Upper lobe of right lung (tissue), 1 donor: ENCODE results near the gene STX4. TPM values are rescaled to one million over a fixed set of nuclear protein-coding genes. Genes with fewer than 3 reads are reported as not detected.

Experiments used
- ATAC-seq: fragments of 200-7000 bp; cut with Tn5 transposase; one replicate; pipeline ENCODE4 v1.9.1; 2020; ENCODE audit warnings: mild to moderate bottlenecking, moderate library complexity
- DNase-seq: peaks from one replicate; pipeline ENCODE4 v3.0.0-alpha.2; 2020
- H3K27ac ChIP-seq: fragments of 200-600 bp; one replicate; pipeline ENCODE4 v1.8.0; 2022
- H3K27me3 ChIP-seq: fragments of 200-600 bp; one replicate; pipeline ENCODE4 v1.8.0; 2022; ENCODE audit warnings: mild to moderate bottlenecking
- H3K36me3 ChIP-seq: fragments of 200-600 bp; one replicate; pipeline ENCODE4 v1.8.0; 2022
- H3K4me1 ChIP-seq: fragments of 200-600 bp; one replicate; pipeline ENCODE4 v1.8.0; 2022
- H3K4me3 ChIP-seq: fragments of 200-600 bp; one replicate; pipeline ENCODE4 v1.8.0; 2022; ENCODE audit warnings: mild to moderate bottlenecking
- H3K9me3 ChIP-seq: fragments of 200-600 bp; one replicate; pipeline ENCODE4 v1.8.0; 2022
- CTCF ChIP-seq: fragments of 200-600 bp; IDR thresholded peaks from one replicate; pipeline ENCODE4 v1.8.0; 2022; ENCODE audit warnings: antibody characterized with exemption
- intact Hi-C: fragments of 100-400 bp; cut with DNase I; formaldehyde crosslinking; loops from one replicate; pipeline ENCODE4 v1.11.0; 2022
- total RNA-seq: library from RNA; stranded (reverse); fragmentation: NEBNext Ultra II Directional; extraction: Animal tissue kit (Norgen Biotek cat#: 25700); gene quantifications from one replicate; pipeline ENCODE4 v1.2.1, GENCODE V29; 2021
- donor health status: DM: no; HTN: yes; CAD: no; lungs with severe emphysema.

The STX4 gene
- total RNA-seq, 1 donor from 2014 or later: 91.7 TPM

GRCh38 chr16:31085873-31086628 is 52.7 kb downstream of the STX4 start:
- no peak for DNase-seq
- TF ChIP-seq CTCF: no peak

GRCh38 chr16:31086629-31086906 is 53.2 kb downstream of the STX4 start:
- intact Hi-C loops: no loop called here
- Histone ChIP-seq H3K4me1 (no peaks in the 10 kb centered on the region), H3K4me3 (no peak overlapping the region), H3K9me3 (no peaks in the 10 kb centered on the region), H3K27ac (no peak overlapping the region), H3K36me3 (peaks cover 32% of the 10 kb centered on the region), H3K27me3 (no peaks in the 10 kb centered on the region)
- DNase-seq (no peak), ATAC-seq (no peak)
- TF ChIP-seq CTCF: no peak

More at GRCh38 chr16:31085873-31086628, 52.7 kb downstream of the STX4 start:
- H3K4me3 ChIP-seq: no peak overlapping the region
- no peaks in the 10 kb centered on the region for H3K27me3 ChIP-seq
- H3K4me1 ChIP-seq: no peaks in the 10 kb centered on the region
- intact Hi-C loops: no loop called here
- H3K27ac ChIP-seq: no peak overlapping the region
- H3K9me3 ChIP-seq: no peaks in the 10 kb centered on the region
- H3K36me3 ChIP-seq: peaks cover 32% of the 10 kb centered on the region
- ATAC-seq: no peak

GRCh38 chr16:31087481-31087880 is 54.1 kb downstream of the STX4 start:
- intact Hi-C loops: no loop called here
- DNase-seq: no peak
- Histone ChIP-seq H3K4me1 (no peaks in the 10 kb centered on the region), H3K36me3 (peaks cover 28% of the 10 kb centered on the region), H3K4me3 (no peak overlapping the region), H3K27me3 (no peaks in the 10 kb centered on the region), H3K9me3 (no peaks in the 10 kb centered on the region), H3K27ac (no peak overlapping the region)
- no peak for TF ChIP-seq CTCF
- no peak for ATAC-seq

GRCh38 chr16:31087971-31088370 is 54.6 kb downstream of the STX4 start:
- H3K36me3 ChIP-seq: peaks cover 23% of the 10 kb centered on the region

GRCh38 chr16:31088459-31089183 is 55.3 kb downstream of the STX4 start, which contains the start of gene PRSS53:
Gene PRSS53 (minus strand): TSS chr16:31088943. CDS start chr16:31088809, 134 bp downstream.
- Histone ChIP-seq H3K9me3 (no peaks in the 10 kb centered on the region), H3K4me3 (no peak within 1 kb of the TSS), H3K27ac (no peak within 1 kb of the TSS), H3K4me1 (peaks cover 5% of the 10 kb centered on the region), H3K27me3 (no peaks in the 10 kb centered on the region), H3K36me3 (peaks cover 16% of the 10 kb centered on the region)
- DNase-seq (no peak), ATAC-seq (no peak)
- TF ChIP-seq CTCF: no peak
- intact Hi-C loops: no loop called here

More at GRCh38 chr16:31087971-31088370, 54.6 kb downstream of the STX4 start:
- ATAC-seq (no peak), DNase-seq (no peak)
- no peaks in the 10 kb centered on the region for H3K4me1 ChIP-seq
- no peak overlapping the region for H3K4me3 ChIP-seq
- H3K27ac ChIP-seq: no peak overlapping the region
- intact Hi-C loops: no loop called here
- TF ChIP-seq CTCF: no peak
- no peaks in the 10 kb centered on the region for H3K27me3 ChIP-seq
- no peaks in the 10 kb centered on the region for H3K9me3 ChIP-seq
